Measurements from ENCODE around the gene MICU1.

DNA sequence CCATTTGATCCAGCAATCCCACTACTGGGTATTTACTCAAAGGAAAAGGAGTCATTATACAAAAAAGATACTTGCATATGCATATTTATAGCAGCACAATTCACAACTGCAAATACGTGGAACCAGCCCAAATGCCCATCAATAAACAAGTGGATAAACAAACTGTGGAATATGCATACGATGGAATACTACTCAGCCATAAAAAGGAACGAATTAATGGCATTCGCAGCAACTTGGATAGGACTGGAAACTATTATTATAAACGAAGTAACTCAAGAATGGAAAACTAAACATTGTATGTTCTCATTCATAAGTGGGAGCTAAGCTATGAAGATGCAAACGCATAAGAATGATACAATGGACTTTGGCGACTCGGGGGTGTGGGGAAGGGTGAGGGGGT is 108.6 kb downstream of the MICU1 start:
- TF ChIP-seq, protein P1, sequence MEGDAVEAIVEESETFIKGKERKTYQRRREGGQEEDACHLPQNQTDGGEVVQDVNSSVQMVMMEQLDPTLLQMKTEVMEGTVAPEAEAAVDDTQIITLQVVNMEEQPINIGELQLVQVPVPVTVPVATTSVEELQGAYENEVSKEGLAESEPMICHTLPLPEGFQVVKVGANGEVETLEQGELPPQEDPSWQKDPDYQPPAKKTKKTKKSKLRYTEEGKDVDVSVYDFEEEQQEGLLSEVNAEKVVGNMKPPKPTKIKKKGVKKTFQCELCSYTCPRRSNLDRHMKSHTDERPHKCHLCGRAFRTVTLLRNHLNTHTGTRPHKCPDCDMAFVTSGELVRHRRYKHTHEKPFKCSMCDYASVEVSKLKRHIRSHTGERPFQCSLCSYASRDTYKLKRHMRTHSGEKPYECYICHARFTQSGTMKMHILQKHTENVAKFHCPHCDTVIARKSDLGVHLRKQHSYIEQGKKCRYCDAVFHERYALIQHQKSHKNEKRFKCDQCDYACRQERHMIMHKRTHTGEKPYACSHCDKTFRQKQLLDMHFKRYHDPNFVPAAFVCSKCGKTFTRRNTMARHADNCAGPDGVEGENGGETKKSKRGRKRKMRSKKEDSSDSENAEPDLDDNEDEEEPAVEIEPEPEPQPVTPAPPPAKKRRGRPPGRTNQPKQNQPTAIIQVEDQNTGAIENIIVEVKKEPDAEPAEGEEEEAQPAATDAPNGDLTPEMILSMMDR (IDR thresholded peaks at IDR 0.05; ENCODE audit: low read depth, low read length, poor library complexity, severe bottlenecking), result no peak
- no peak for TF ChIP-seq EZH2phosphoT487 (IDR thresholded peaks at IDR 0.05; ENCODE audit: borderline replicate concordance, low read length)
